Measurements from ENCODE around the gene DOP1B. TPM values are rescaled to one million over a fixed set of nuclear protein-coding genes. Genes with fewer than 3 reads are reported as not detected.
A peak's percentile ranks its signal among the peaks of the same experiment; 100 is the strongest.

Gene DOP1B
- total RNA-seq, 1 experiment from 2014 or later, result 3.3 TPM

- peak; percentile 28 for DNase-seq (ENCODE audit: low read depth)
These were observed 46.3 kb downstream of the DOP1B start for GRCh38 chr21:36202726-36203602.

DNA sequence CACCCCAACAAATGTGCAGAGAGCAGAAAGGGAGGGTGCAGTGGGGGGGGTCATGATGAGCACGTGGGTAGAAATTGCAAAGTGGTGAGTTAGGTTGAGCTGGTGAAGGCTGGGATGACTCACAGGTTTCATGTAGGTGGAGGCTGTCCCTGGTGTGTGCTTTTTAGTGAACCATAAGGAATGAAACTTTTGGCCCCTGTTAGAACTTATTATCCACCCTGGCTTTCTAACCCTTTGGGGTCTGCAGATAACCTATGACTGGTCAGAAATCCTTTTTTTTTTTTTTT lies 46.9 kb downstream of the DOP1B start:
- peak; percentile 92 for DNase-seq (ENCODE audit: low read depth)

- no peak for DNase-seq (ENCODE audit: low read depth)
These were observed 48.4 kb downstream of the DOP1B start for GRCh38 chr21:36204980-36205379.

DNA sequence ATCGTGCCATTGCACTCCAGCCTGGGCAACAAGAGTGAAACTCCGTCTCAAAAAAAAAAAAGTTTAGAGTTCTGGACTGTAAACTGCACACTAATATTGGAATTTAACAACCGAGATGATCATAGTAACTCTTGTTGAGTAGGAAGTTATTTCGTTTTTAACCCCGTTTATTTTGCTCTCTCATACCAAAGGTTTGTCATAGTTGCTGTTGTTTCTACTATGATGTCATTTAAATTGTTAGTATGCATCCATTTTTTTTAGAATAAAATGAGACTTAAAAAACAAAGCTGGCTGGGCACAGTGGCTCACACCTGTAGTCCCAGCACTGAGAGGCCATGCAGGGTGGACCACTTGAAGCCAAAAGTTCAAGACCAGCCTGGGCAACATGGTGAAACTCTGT lies 49.3 kb downstream of the DOP1B start:
- DNase-seq (ENCODE audit: low read depth), result no peak

Other genes starting within 250 kb of the DOP1B start
- gene SETD4, start 96.3 kb upstream of the DOP1B start, total RNA-seq (2014; rRNA removed; shearing (Covaris generic)), result 25.8 and 28.2 TPM in 2 replicates
- gene CBR1, start 86.8 kb upstream of the DOP1B start, total RNA-seq (2014; rRNA removed; shearing (Covaris generic)), result 130 and 170 TPM in 2 replicates
- gene CBR3, start 21.7 kb upstream of the DOP1B start, total RNA-seq (2014; rRNA removed; shearing (Covaris generic)), result 37.0 and 49.8 TPM in 2 replicates
- 28.6 and 40.9 TPM in 2 replicates for gene MORC3, start 163.4 kb downstream of the DOP1B start, total RNA-seq (2014; rRNA removed; shearing (Covaris generic))
- 11.1 and 14.9 TPM in 2 replicates for gene CHAF1B, start 228.6 kb downstream of the DOP1B start, total RNA-seq (2014; rRNA removed; shearing (Covaris generic))